Cardiac muscle cell (in vitro differentiated cells and primary cell): ENCODE data around the gene CENPS. TPM values are rescaled to one million over a fixed set of nuclear protein-coding genes. Genes with fewer than 3 reads are reported as not detected.
A peak's percentile ranks its signal among the peaks of the same experiment; 100 is the strongest.
"Not testable (repeated sequence)": the region's sequence is repeated elsewhere in the genome, so short reads cannot be mapped to it uniquely, and the experiment has no call there.

ENCODE experiments used
- DNase-seq, 2 donors: peaks; one replicate each; pipeline versions ENCODE4 v3.0.0 to v3.0.0-alpha.2; 2010 to 2017; ENCODE audit warnings: low read depth in 1 of 2, low spot score in 1 of 2
- H3K27ac ChIP-seq: fragments of 200-600 bp; sonication (generic); 2 replicates; pipeline ENCODE4 v1.5.1; 2016
- H3K27me3 ChIP-seq: fragments of 200-600 bp; sonication (generic); 2 replicates; pipeline ENCODE4 v1.6.0; 2016; ENCODE audit warnings: control low read depth
- H3K36me3 ChIP-seq: fragments of 200-600 bp; sonication (generic); 2 replicates; pipeline ENCODE4 v1.5.1; 2016; ENCODE audit warnings: control low read depth
- H3K4me1 ChIP-seq: fragments of 200-600 bp; sonication (generic); 2 replicates; pipeline ENCODE4 v1.8.1; 2017; ENCODE audit warnings: low read depth, mild to moderate bottlenecking, mixed run types
- H3K4me3 ChIP-seq: fragments of 200-600 bp; sonication (generic); 2 replicates; pipeline ENCODE4 v1.5.1; 2016; ENCODE audit warnings: mild to moderate bottlenecking
- H3K9me3 ChIP-seq: fragments of 200-600 bp; sonication (generic); 2 replicates; pipeline ENCODE4 v1.5.1; 2017; ENCODE audit warnings: low read depth, mild to moderate bottlenecking, control low read depth
- CTCF ChIP-seq: IDR thresholded peaks from 2 replicates; pipeline ENCODE4 v1.5.1; 2012; ENCODE audit warnings: low read depth, mild to moderate bottlenecking, low read length
- polyA plus RNA-seq: library from polyadenylated mRNA; unstranded; fragments of >200 nt; fragmentation: Nextera tagmentation; extraction: Ambion mirVana; gene quantifications from 2 replicates; pipeline ENCODE4 v1.2.1, GENCODE V29; 2016
- total RNA-seq: library from RNA; depleted of rRNA; stranded (reverse); fragments of >200 nt; gene quantifications from 2 replicates; pipeline ENCODE4 v1.2.3, GENCODE V29; 2016

Gene CENPS
- total and polyA plus RNA-seq, 2 experiments from 2014 or later: 13.4 to 46.3 TPM

DNA sequence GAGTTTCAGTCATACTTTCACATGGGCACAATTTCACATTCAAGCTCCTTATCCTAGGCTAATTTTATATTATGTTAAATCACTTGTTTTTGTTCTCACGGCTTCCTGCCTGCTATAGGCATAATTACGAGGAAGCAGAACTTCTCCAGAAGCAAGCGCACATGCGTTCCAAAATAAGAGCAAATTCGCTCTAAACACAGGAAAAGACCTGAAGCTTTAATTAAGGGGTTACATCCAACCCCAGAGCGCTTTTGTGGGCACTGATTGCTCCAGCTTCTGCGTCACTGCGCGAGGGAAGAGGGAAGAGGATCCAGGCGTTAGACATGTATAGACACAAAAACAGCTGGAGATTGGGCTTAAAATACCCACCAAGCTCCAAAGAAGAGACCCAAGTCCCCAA, 19.5 kb downstream of the CENPS start, which contains the start of gene CORT:
Gene CORT, plus strand, starts transcription at position 281 of the 400 bp plus-strand sequence. CDS start 193 bp downstream, outside the sequence.
- Histone ChIP-seq H3K27me3 (no peaks in the 10 kb centered on the region), H3K9me3 (no peaks in the 10 kb centered on the region), H3K27ac (no peak within 1 kb of the TSS), H3K36me3 (no peaks in the 10 kb centered on the region), H3K4me3 (no peak within 1 kb of the TSS), H3K4me1 (peaks cover 4% of the 10 kb centered on the region)
- no peak for DNase-seq
- no peak for TF ChIP-seq CTCF

DNA sequence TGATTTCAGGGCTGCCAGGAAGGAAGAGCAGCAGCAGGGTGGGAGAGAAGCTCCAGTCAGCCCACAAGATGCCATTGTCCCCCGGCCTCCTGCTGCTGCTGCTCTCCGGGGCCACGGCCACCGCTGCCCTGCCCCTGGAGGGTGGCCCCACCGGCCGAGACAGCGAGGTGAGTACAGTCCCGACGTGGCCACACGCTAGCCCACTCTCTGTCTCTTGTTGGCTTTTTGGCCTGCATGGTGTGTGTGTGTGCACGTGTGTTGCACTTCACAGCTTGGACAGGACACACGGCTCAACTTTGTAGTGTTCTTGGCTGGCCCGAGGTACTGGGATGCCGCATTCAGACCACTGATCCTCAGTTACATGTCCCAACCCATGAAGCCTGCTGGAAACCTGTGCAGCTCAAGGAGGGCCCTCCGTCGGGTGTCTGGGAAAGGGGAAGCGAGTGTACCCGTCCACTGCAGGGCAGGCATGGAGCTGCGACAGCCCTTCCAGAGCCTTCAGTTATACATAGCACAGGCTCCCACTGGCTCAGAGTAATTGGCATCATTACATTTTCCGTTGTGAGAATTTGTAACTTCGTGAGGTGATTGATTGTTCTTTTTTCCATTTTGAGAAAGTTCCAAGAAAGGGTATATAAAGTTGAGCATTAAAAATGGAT, 20.1 kb downstream of the CENPS start:
- no peak for DNase-seq
- TF ChIP-seq CTCF: no peak
- Histone ChIP-seq H3K27ac (no peak overlapping the region), H3K4me3 (no peak overlapping the region), H3K36me3 (no peaks in the 10 kb centered on the region), H3K4me1 (peaks cover 4% of the 10 kb centered on the region), H3K27me3 (no peaks in the 10 kb centered on the region), H3K9me3 (no peaks in the 10 kb centered on the region)

GRCh38 chr1:10450836-10451235, 20.6 kb downstream of the CENPS start:
- TF ChIP-seq CTCF: no peak
- Histone ChIP-seq H3K4me3 (no peak overlapping the region), H3K9me3 (no peaks in the 10 kb centered on the region), H3K27me3 (no peaks in the 10 kb centered on the region), H3K4me1 (peaks cover 4% of the 10 kb centered on the region), H3K27ac (no peak overlapping the region), H3K36me3 (no peaks in the 10 kb centered on the region)
- no peak for DNase-seq

GRCh38 chr1:10451287-10451686, 21.1 kb downstream of the CENPS start:
- Histone ChIP-seq H3K9me3 (no peaks in the 10 kb centered on the region), H3K4me3 (no peak overlapping the region), H3K27me3 (no peaks in the 10 kb centered on the region), H3K36me3 (no peaks in the 10 kb centered on the region), H3K27ac (no peak overlapping the region), H3K4me1 (peaks cover 5% of the 10 kb centered on the region)
- DNase-seq: peak in 1 of 2 donors; percentile 40
- no peak for TF ChIP-seq CTCF

DNA sequence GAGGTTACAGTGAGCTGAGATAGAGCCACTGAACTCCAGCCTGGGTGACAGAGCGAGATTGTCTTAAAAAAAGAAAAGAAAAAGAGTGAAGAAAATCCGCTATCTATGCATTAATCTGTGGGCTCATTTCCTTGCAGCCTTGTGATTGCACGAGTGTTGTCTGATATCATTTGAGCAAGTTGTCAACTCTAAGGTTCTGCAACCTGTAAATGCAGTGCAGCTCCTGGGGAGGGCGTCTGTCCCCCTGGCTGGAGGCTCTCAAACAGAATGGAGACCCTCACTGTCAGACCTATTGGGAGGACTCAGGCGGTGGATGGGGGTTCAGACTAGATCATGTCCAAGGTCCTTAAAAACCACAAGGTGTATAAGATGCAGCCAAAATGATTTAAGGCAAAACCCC, 25.8 kb downstream of the CENPS start:
- no peak for DNase-seq
- Histone ChIP-seq H3K36me3 (peaks cover 6% of the 10 kb centered on the region), H3K27me3 (no peaks in the 10 kb centered on the region), H3K27ac (peak overlapping the region; percentile 72), H3K4me3 (no peak overlapping the region), H3K4me1 (peaks cover 9% of the 10 kb centered on the region), H3K9me3 (no peaks in the 10 kb centered on the region)
- TF ChIP-seq CTCF: no peak

- Histone ChIP-seq H3K9me3 (no peaks in the 10 kb centered on the region), H3K27ac (peak overlapping the region; percentile 72), H3K4me3 (no peak overlapping the region), H3K27me3 (no peaks in the 10 kb centered on the region), H3K4me1 (peaks cover 7% of the 10 kb centered on the region), H3K36me3 (peaks cover 11% of the 10 kb centered on the region)
- TF ChIP-seq CTCF: no peak
- peak in 1 of 2 donors; percentile 28 for DNase-seq
Observed at GRCh38 chr1:10456661-10457060, 26.4 kb downstream of the CENPS start.

DNA sequence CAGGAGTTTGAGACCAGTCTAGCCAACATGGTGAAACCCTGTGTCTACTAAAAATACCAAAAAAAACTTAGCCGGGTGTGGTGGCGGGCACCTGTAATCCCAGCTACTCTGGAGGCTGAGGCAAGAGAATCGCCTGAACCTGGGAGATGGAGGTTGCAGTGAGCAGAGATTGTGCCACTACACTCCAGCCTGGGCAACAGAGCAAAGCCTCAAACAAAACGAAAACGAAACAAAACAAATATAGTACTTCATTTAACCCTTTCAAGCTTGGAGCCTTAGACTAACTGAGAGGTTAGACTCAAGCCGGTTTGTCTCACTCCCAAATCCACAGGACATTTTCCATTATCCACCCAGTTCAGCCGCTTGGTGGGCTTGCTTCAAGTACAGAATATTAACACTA, 27.2 kb downstream of the CENPS start:
- not testable (repeated sequence) for H3K9me3 ChIP-seq, H3K4me1 ChIP-seq, H3K27me3 ChIP-seq, DNase-seq, H3K4me3 ChIP-seq
- H3K27ac ChIP-seq: peak overlapping the region; percentile 34
- H3K36me3 ChIP-seq: peaks cover 16% of the 10 kb centered on the region
